ENCODE measurements around the gene CABCOCO1. TPM values are rescaled to one million over a fixed set of nuclear protein-coding genes. Genes with fewer than 3 reads are reported as not detected.

CABCOCO1 gene
- total RNA-seq, 3 donors from 2014 or later = not detected

GRCh38 chr10:61803269-61803668, 140.5 kb downstream of the CABCOCO1 start:
- ATAC-seq (no peak), DNase-seq (no peak)
- Mint-ChIP-seq H3K27me3 (ENCODE audit: low read depth) (no peaks in the 10 kb centered on the region), H3K4me3 (no peak overlapping the region), H3K36me3 (ENCODE audit: insufficient read depth) (no peaks in the 10 kb centered on the region), H3K9me3 (no peaks in the 10 kb centered on the region), H3K4me1 (ENCODE audit: low read depth) (no peaks in the 10 kb centered on the region)

- H3K9me3 Mint-ChIP-seq = no peaks in the 10 kb centered on the region
- DNase-seq = no peak
- no peaks in the 10 kb centered on the region for H3K27me3 Mint-ChIP-seq (ENCODE audit: low read depth)
- no peak overlapping the region for H3K4me3 Mint-ChIP-seq
- no peak for ATAC-seq
- H3K4me1 Mint-ChIP-seq (ENCODE audit: low read depth) = no peaks in the 10 kb centered on the region
- no peaks in the 10 kb centered on the region for H3K36me3 Mint-ChIP-seq (ENCODE audit: insufficient read depth)
Measured at GRCh38 chr10:61804414-61804813, 141.7 kb downstream of the CABCOCO1 start.

- Mint-ChIP-seq H3K27me3 (ENCODE audit: low read depth) (no peaks in the 10 kb centered on the region), H3K4me1 (ENCODE audit: low read depth) (no peaks in the 10 kb centered on the region), H3K36me3 (ENCODE audit: insufficient read depth) (no peaks in the 10 kb centered on the region), H3K4me3 (no peak overlapping the region), H3K9me3 (no peaks in the 10 kb centered on the region)
- no peak for ATAC-seq
- DNase-seq = no peak
Measured at GRCh38 chr10:61805091-61805490, 142.4 kb downstream of the CABCOCO1 start.

DNA sequence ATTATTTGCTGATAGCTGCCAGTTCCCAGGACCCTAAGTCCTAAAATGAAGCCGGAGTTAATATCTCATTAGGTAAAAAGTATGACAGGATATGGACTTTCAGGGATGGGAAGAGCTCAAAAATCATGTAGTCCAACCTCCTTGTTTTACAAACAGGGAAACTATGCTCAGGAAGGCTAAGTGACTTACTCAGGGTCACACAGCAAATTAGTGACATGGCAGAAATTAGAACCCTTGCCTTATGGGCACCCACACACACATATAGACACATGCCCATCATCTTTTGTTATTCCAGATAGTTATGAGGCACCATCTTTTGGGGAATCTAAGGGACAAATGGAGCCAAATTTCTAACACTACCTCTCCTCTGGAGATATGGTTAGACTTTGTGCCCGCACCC, 147.5 kb downstream of the CABCOCO1 start:
- no peak for DNase-seq
- Mint-ChIP-seq H3K4me1 (ENCODE audit: low read depth) (no peaks in the 10 kb centered on the region), H3K9me3 (no peaks in the 10 kb centered on the region), H3K27me3 (ENCODE audit: low read depth) (no peaks in the 10 kb centered on the region), H3K4me3 (no peak overlapping the region), H3K36me3 (ENCODE audit: insufficient read depth) (no peaks in the 10 kb centered on the region)
- ATAC-seq = no peak

DNA sequence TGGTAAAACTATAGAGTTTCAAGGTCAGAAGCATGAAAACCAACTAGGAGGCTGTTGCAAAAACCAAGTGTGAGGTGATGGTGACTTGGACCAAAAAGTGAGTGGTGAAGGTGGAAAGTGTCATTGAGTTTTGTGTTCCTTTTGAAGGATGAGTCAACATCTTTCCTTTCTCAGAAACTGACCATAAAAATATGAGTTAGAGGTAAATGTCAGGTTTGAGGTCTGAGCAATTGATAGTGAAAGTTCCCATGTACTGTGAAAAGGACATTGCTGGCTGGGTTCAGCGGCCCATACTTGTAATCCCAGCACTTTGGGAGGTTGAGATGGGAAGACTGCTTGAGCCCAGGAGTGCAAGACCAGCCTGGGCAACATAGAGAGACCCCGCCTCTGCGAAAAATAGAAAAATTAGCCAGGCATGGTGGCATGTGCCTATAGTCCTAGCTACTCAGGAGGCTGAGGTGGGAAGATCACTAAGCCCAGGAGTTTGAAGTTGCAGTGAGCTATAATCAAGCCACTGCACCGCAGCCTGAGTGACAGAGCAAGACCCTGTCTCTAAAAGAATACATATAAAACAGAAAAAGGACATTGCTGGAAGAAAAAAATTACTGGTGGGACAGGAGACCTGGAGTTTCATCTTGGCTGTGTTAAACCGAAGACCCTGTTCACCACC, 149.5 kb downstream of the CABCOCO1 start:
- no peaks in the 10 kb centered on the region for H3K36me3 Mint-ChIP-seq (ENCODE audit: insufficient read depth)

DNA sequence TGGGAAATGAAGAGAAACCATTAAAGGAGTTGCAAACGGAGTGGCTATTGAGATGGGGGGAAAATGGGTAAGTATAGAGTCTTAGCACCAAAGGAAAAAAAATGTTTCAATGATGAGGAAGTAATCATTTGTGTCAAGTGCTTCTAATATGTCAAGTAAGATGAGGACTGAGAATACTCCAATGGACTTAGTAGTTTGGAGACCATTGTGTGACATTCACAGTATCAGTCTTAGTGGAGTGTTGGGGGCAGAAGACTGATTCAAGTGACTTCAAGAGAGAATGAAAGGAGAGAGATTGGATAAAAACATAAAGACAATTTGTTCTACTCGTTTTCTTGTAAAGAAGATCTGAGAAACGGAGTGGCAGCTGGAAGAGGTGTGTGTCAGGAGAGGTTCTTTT, 150.2 kb downstream of the CABCOCO1 start:
- DNase-seq (no peak), ATAC-seq (no peak)
- H3K36me3 Mint-ChIP-seq (ENCODE audit: insufficient read depth) = no peaks in the 10 kb centered on the region
- H3K27me3 Mint-ChIP-seq (ENCODE audit: low read depth) = no peaks in the 10 kb centered on the region
- H3K4me3 Mint-ChIP-seq = no peak overlapping the region
- H3K4me1 Mint-ChIP-seq (ENCODE audit: low read depth) = no peaks in the 10 kb centered on the region
- H3K9me3 Mint-ChIP-seq = no peaks in the 10 kb centered on the region

More for the DNA sequence above, 149.5 kb downstream of the CABCOCO1 start:
- Mint-ChIP-seq H3K27me3 (ENCODE audit: low read depth) (no peaks in the 10 kb centered on the region), H3K4me3 (no peak overlapping the region), H3K9me3 (no peaks in the 10 kb centered on the region), H3K4me1 (ENCODE audit: low read depth) (no peaks in the 10 kb centered on the region)
- no peak for DNase-seq
- no peak for ATAC-seq

GRCh38 chr10:61814160-61814559, 151.4 kb downstream of the CABCOCO1 start:
- Mint-ChIP-seq H3K36me3 (ENCODE audit: insufficient read depth) (no peaks in the 10 kb centered on the region), H3K4me3 (no peak overlapping the region), H3K9me3 (no peaks in the 10 kb centered on the region), H3K27me3 (ENCODE audit: low read depth) (no peaks in the 10 kb centered on the region), H3K4me1 (ENCODE audit: low read depth) (no peaks in the 10 kb centered on the region)
- ATAC-seq (no peak), DNase-seq (no peak)

GRCh38 chr10:61815496-61815895, 152.8 kb downstream of the CABCOCO1 start:
- Mint-ChIP-seq H3K36me3 (ENCODE audit: insufficient read depth) (no peaks in the 10 kb centered on the region), H3K27me3 (ENCODE audit: low read depth) (no peaks in the 10 kb centered on the region), H3K9me3 (no peaks in the 10 kb centered on the region), H3K4me3 (no peak overlapping the region), H3K4me1 (ENCODE audit: low read depth) (no peaks in the 10 kb centered on the region)
- DNase-seq = no peak
- no peak for ATAC-seq

Other genes starting within 250 kb of the CABCOCO1 start
- gene TMEM26, start 209.5 kb upstream of the CABCOCO1 start, total RNA-seq = not detected
- 10 to 100 TPM; 50.8 to 83.7 (median 69.8) TPM for gene ARID5B, start 238.8 kb downstream of the CABCOCO1 start, total RNA-seq

Measured in activated T-cell treated with anti-CD3 and anti-CD28 coated beads, Interleukin-2, amount 50 U/mL, for 4 hours (primary cell).